Subcutaneous adipose tissue (tissue), 4 donors: Measurements from ENCODE around the gene CRISPLD2. TPM values are rescaled to one million over a fixed set of nuclear protein-coding genes. Genes with fewer than 3 reads are reported as not detected.

Source experiments
- CTCF ChIP-seq: fragments of 450-650 bp; IDR thresholded peaks from one replicate; pipeline ENCODE4 v1.5.1; 2016; ENCODE audit warnings: low read depth, mild to moderate bottlenecking, control low read depth, antibody characterized with exemption, moderate library complexity
- total RNA-seq, 4 donors: library from RNA; depleted of rRNA; stranded (reverse); fragments of >200 nt; gene quantifications; one replicate each; pipeline ENCODE4 v1.1.0, GENCODE V29; 2016

The CRISPLD2 gene
- total RNA-seq, 4 donors from 2014 or later, result 66.0 to 160 (median 116) TPM

GRCh38 chr16:84953190-84953746 is 133.5 kb downstream of the CRISPLD2 start:
- no peak for TF ChIP-seq CTCF

GRCh38 chr16:84955427-84955826 is 135.6 kb downstream of the CRISPLD2 start:
- TF ChIP-seq CTCF, result no peak

GRCh38 chr16:84957192-84957591 is 137.4 kb downstream of the CRISPLD2 start:
- TF ChIP-seq CTCF, result no peak

GRCh38 chr16:84957792-84958191 is 138.0 kb downstream of the CRISPLD2 start:
- TF ChIP-seq CTCF, result no peak

Other genes with a start within 250 kb of the CRISPLD2 start
- gene COTL1, start 201.9 kb upstream of the CRISPLD2 start, total RNA-seq, result 100 to 1,000 TPM in 1 of 4 donors, 10 to 100 TPM in 3; 27.5 to 114 (median 59.7) TPM
- gene KLHL36, start 171.5 kb upstream of the CRISPLD2 start, total RNA-seq, result 100 to 1,000 TPM in 1 of 4 donors, 10 to 100 TPM in 3; 43.4 to 108 (median 68.5) TPM
- 10 to 100 TPM; 29.7 to 85.1 (median 43.5) TPM for gene USP10, start 120.0 kb upstream of the CRISPLD2 start, total RNA-seq
- gene ZDHHC7, start 191.6 kb downstream of the CRISPLD2 start, total RNA-seq, result 100 to 1,000 TPM in 1 of 4 donors, 10 to 100 TPM in 3; 31.0 to 103 (median 62.3) TPM
- 10 to 100 TPM in 3 of 4 donors, 1 to 10 TPM in 1; 5.5 to 13.8 (median 11.7) TPM for gene KIAA0513, start 207.8 kb downstream of the CRISPLD2 start, total RNA-seq